GM23338 (cell line): ENCODE results near the gene RAD51B. TPM values are rescaled to one million over a fixed set of nuclear protein-coding genes. Genes with fewer than 3 reads are reported as not detected.
A peak's percentile ranks its signal among the peaks of the same experiment; 100 is the strongest.

Experiments used
- ATAC-seq: fragments of 200-7000 bp; cut with Tn5 transposase; 3 replicates; pipeline ENCODE4 v1.9.1; 2020
- DNase-seq: peaks from one replicate; pipeline ENCODE4 v3.0.0-alpha.2; 2015; ENCODE audit warnings: low spot score
- H2AFZ ChIP-seq: fragments of 200-600 bp; sonication (generic); 2 replicates; pipeline ENCODE4 v1.8.0; 2016; ENCODE audit warnings: antibody characterized with exemption, mild to moderate bottlenecking, moderate library complexity
- H3F3A ChIP-seq: fragments of 200-600 bp; sonication (generic); replicated peaks from 2 replicates; pipeline ENCODE4 v1.8.0; 2017; ENCODE audit warnings: antibody characterized with exemption, mixed run types, low read depth
- H3K27ac ChIP-seq: fragments of 200-600 bp; sonication (generic); 2 replicates; pipeline ENCODE4 v1.6.1; 2016; ENCODE audit warnings: low read depth
- H3K27me3 ChIP-seq: fragments of 200-600 bp; sonication (generic); 2 replicates; pipeline ENCODE4 v1.8.0; 2016; ENCODE audit warnings: mild to moderate bottlenecking, mixed run types, moderate library complexity; ENCODE audit not compliant: insufficient read depth
- H3K36me3 ChIP-seq: fragments of 200-600 bp; sonication (generic); 2 replicates; pipeline ENCODE4 v1.8.0; 2016; ENCODE audit warnings: mild to moderate bottlenecking; ENCODE audit not compliant: insufficient read depth
- H3K4me1 ChIP-seq: fragments of 200-600 bp; sonication (generic); 2 replicates; pipeline ENCODE4 v1.8.0; 2016; ENCODE audit warnings: mild to moderate bottlenecking, moderate library complexity; ENCODE audit not compliant: insufficient read depth
- H3K4me2 ChIP-seq: fragments of 200-600 bp; sonication (generic); 2 replicates; pipeline ENCODE4 v1.7.1; 2017; ENCODE audit warnings: mixed run types
- H3K4me3 ChIP-seq: fragments of 200-600 bp; sonication (generic); 2 replicates; pipeline ENCODE4 v1.6.1; 2016; ENCODE audit warnings: mixed run types
- H3K79me2 ChIP-seq: fragments of 200-600 bp; sonication (generic); replicated peaks from 2 replicates; pipeline ENCODE4 v1.8.0; 2017; ENCODE audit warnings: mild to moderate bottlenecking; ENCODE audit not compliant: insufficient read depth
- H3K9me2 ChIP-seq: fragments of 200-600 bp; sonication (generic); 2 replicates; pipeline ENCODE4 v1.8.0; 2017; ENCODE audit not compliant: insufficient read depth
- H4K20me1 ChIP-seq: fragments of 200-600 bp; sonication (generic); replicated peaks from 2 replicates; pipeline ENCODE4 v1.8.0; 2017; ENCODE audit warnings: mild to moderate bottlenecking; ENCODE audit not compliant: insufficient read depth
- H3K27ac Mint-ChIP-seq: 2 replicates; pipeline ENCODE4 v1.8.0; 2020; ENCODE audit warnings: inconsistent platforms, mild to moderate bottlenecking, moderate library complexity, mixed read lengths
- H3K27me3 Mint-ChIP-seq: 3 replicates; pipeline ENCODE4 v1.8.0; 2022; ENCODE audit warnings: low read depth, mild to moderate bottlenecking, moderate library complexity, mixed read lengths, inconsistent platforms; ENCODE audit not compliant: insufficient read depth, poor library complexity
- H3K36me3 Mint-ChIP-seq: 3 replicates; pipeline ENCODE4 v1.8.0; 2021; ENCODE audit warnings: low read depth, mild to moderate bottlenecking, inconsistent platforms, moderate library complexity, mixed read lengths
- H3K4me1 Mint-ChIP-seq: 3 replicates; pipeline ENCODE4 v1.8.0; 2020; ENCODE audit warnings: mild to moderate bottlenecking, inconsistent platforms, mixed read lengths
- H3K4me3 Mint-ChIP-seq: 3 replicates; pipeline ENCODE4 v1.8.0; 2021; ENCODE audit warnings: moderate library complexity, mild to moderate bottlenecking, inconsistent platforms, mixed read lengths
- H3K9me3 Mint-ChIP-seq: 3 replicates; pipeline ENCODE4 v1.8.0; 2020; ENCODE audit warnings: moderate library complexity, mild to moderate bottlenecking, inconsistent platforms, mixed read lengths
- CREB1 ChIP-seq: fragments of 250-450 bp; sonication (Bioruptor Pico); IDR thresholded peaks from 2 replicates; pipeline ENCODE4 v1.5.0; 2020; ENCODE audit warnings: low read depth, mild to moderate bottlenecking, moderate library complexity
- CTCF ChIP-seq, 2 experiments: fragments of 200-600 bp in 1 of 2; sonication (generic) in 1 of 2; conservative IDR thresholded peaks; 2 replicates each; pipeline versions ENCODE4 v1.5.1 to v1.6.1; 2016 to 2017; ENCODE audit warnings: antibody characterized with exemption in 2 of 2, low read depth in 2 of 2, mild to moderate bottlenecking in 2 of 2, moderate library complexity in 1 of 2
- ETS1 ChIP-seq: IDR thresholded peaks from 2 replicates; pipeline ENCODE4 v1.6.1; 2016; ENCODE audit warnings: antibody characterized with exemption
- EZH2 ChIP-seq: fragments of 200-600 bp; sonication (generic); IDR thresholded peaks from one replicate; pipeline ENCODE4 v1.8.0; 2017; ENCODE audit warnings: antibody characterized with exemption, mild to moderate bottlenecking, low read depth; ENCODE audit not compliant: unreplicated experiment
- EZH2phosphoT487 ChIP-seq: fragments of 200-600 bp; sonication (generic); IDR thresholded peaks from one replicate; pipeline ENCODE4 v1.8.1; 2018; ENCODE audit warnings: antibody characterized with exemption; ENCODE audit not compliant: unreplicated experiment
- JUNB ChIP-seq: IDR thresholded peaks from one replicate; pipeline ENCODE4 v1.6.1; 2016; ENCODE audit warnings: antibody characterized with exemption; ENCODE audit not compliant: unreplicated experiment
- NANOG ChIP-seq: IDR thresholded peaks from 2 replicates; pipeline ENCODE4 v1.6.1; 2016; ENCODE audit warnings: antibody characterized with exemption, borderline replicate concordance
- POLR2AphosphoS5 ChIP-seq: IDR thresholded peaks from 2 replicates; pipeline ENCODE4 v1.6.1; 2016; ENCODE audit warnings: antibody characterized with exemption, low read depth
- REST ChIP-seq: IDR thresholded peaks from one replicate; pipeline ENCODE4 v1.6.1; 2018; ENCODE audit warnings: antibody characterized with exemption; ENCODE audit not compliant: unreplicated experiment
- STAT1 ChIP-seq: IDR thresholded peaks from one replicate; pipeline ENCODE4 v1.6.1; 2016; ENCODE audit warnings: antibody characterized with exemption; ENCODE audit not compliant: unreplicated experiment
- ZNF114 ChIP-seq: fragments of 250-450 bp; sonication (Bioruptor Pico); IDR thresholded peaks from 2 replicates; pipeline ENCODE4 v1.5.0; 2020; ENCODE audit warnings: mild to moderate bottlenecking, moderate library complexity
- ZNF331 ChIP-seq: fragments of 250-450 bp; sonication (Bioruptor Pico); IDR thresholded peaks from 2 replicates; pipeline ENCODE4 v1.5.0; 2020; ENCODE audit warnings: low read depth, mild to moderate bottlenecking, moderate library complexity
- polyA plus RNA-seq: library from polyadenylated mRNA; unstranded; fragments of >200 nt; fragmentation: Nextera tagmentation; extraction: Ambion mirVana; gene quantifications from 2 replicates; pipeline ENCODE4 v1.2.1, GENCODE V29; 2016
- total RNA-seq: library from RNA; depleted of rRNA; stranded (reverse); fragments of >200 nt; shearing (Covaris generic); gene quantifications from 2 replicates; pipeline ENCODE4 v1.2.3, GENCODE V29; 2014

The RAD51B gene
- total and polyA plus RNA-seq, 2 experiments from 2014 or later = 15.7 to 29.1 TPM

DNA sequence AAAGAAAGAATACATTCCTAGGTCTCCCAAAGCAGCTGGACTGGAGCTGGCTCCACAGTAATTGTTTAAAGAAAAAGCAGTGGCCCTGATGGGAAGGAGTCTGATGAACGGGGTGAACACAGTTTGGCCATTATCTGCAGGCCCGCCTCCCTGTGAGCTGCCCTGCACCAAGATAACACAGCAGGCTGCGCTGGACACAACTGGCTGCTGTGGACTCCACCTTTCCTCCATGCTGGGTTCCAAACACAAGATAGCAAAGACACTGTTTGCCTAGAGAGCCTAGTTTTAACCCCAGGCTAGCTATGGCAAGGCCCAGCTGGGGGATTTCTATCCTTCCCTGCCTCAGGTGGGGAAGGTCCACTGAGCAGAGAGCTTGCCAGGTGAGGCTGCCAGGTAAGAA lies 938.7 kb downstream of the RAD51B start:
- Mint-ChIP-seq H3K36me3 (no peaks in the 10 kb centered on the region; the same call in 2 of the 3 replicates), H3K27ac (no peak overlapping the region), H3K4me1 (peaks cover 13% of the 10 kb centered on the region), H3K27me3 (peaks cover 9% of the 10 kb centered on the region), H3K4me3 (no peak overlapping the region), H3K9me3 (no peaks in the 10 kb centered on the region)
- Histone ChIP-seq H3K79me2 (no peaks in the 10 kb centered on the region), H3F3A (no peaks in the 10 kb centered on the region), H2AFZ (no peak overlapping the region), H3K9me2 (no peaks in the 10 kb centered on the region), H3K27ac (no peak overlapping the region), H3K4me2 (no peak overlapping the region), H3K27me3 (no peaks in the 10 kb centered on the region), H3K4me1 (no peaks in the 10 kb centered on the region; the same call in 1 of the 2 replicates), H3K36me3 (no peaks in the 10 kb centered on the region), H3K4me3 (no peak overlapping the region), H4K20me1 (no peaks in the 10 kb centered on the region)
- DNase-seq (no peak), ATAC-seq (no peak)
- TF ChIP-seq STAT1 = no peak
- TF ChIP-seq NANOG = no peak
- no peak for TF ChIP-seq REST
- no peak for TF ChIP-seq ZNF331 (CRISPR knock-in tag)
- no peak for TF ChIP-seq ZNF114
- no peak for TF ChIP-seq CTCF (conservative IDR thresholded peaks at IDR 0.05; ENCODE audit: low read depth in 2 of 2)
- TF ChIP-seq ETS1 = no peak
- TF ChIP-seq EZH2 = no peak
- TF ChIP-seq JUNB = no peak

GRCh38 chr14:68759017-68759560 lies 939.5 kb downstream of the RAD51B start:
- H3K79me2 ChIP-seq = no peaks in the 10 kb centered on the region
- no peak overlapping the region for H3K4me2 ChIP-seq
- no peaks in the 10 kb centered on the region for H3K36me3 ChIP-seq
- Mint-ChIP-seq H3K36me3 (no peaks in the 10 kb centered on the region; the same call in 2 of the 3 replicates), H3K27ac (no peak overlapping the region), H3K4me3 (no peak overlapping the region), H3K9me3 (no peaks in the 10 kb centered on the region), H3K4me1 (peaks cover 16% of the 10 kb centered on the region), H3K27me3 (peaks cover 12% of the 10 kb centered on the region)
- DNase-seq (no peak), ATAC-seq (no peak)
- H3F3A ChIP-seq = no peaks in the 10 kb centered on the region
- H3K4me3 ChIP-seq = no peak overlapping the region
- H4K20me1 ChIP-seq = no peaks in the 10 kb centered on the region
- no peak overlapping the region for H3K27ac ChIP-seq
- peak overlapping the region; percentile 83 for H2AFZ ChIP-seq
- H3K4me1 ChIP-seq = no peaks in the 10 kb centered on the region; the same call in 1 of the 2 replicates
- no peaks in the 10 kb centered on the region for H3K27me3 ChIP-seq
- H3K9me2 ChIP-seq = peaks cover 1% of the 10 kb centered on the region; the same call in 1 of the 2 replicates
- TF ChIP-seq CREB1 (CRISPR knock-in tag) (no peak), ZNF331 (CRISPR knock-in tag) (no peak), EZH2 (no peak), NANOG (no peak), ETS1 (no peak), JUNB (no peak), ZNF114 (no peak), REST (no peak), POLR2AphosphoS5 (no peak), STAT1 (no peak), EZH2phosphoT487 (no peak)
